ENCODE measurements around the gene HRH3.
A peak's percentile ranks its signal among the peaks of the same experiment; 100 is the strongest.

Gene HRH3

DNA sequence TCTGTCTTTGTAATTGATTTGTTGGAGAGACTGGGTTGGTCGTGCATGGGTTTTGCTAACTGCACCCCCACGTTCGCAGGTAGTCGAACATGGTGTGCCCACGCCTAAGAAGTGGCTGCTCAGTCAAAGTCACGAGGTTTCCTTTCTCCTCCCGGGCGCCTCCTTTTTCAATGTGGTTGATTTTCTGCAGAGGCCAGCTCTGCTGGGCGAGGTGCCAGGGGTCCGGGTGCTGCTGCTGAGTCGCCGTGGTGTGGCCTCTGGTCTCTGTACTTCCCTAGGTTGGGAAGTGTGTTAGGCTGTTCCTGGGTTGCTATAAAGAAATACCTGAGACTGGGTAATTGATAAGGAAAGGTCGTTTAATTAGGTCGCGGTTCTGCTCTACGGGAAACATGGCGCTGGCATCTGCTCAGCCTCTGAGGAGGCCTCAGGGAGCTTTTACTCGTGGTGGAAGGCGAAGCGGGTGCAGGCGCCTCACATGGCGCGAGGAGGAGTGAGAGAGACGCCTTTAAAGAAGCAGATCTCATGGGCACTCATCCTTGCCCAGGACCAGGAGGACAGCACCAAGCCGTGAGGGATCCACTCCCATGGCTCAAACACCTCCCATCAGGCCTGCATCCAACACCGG is 32.4 kb upstream of the HRH3 start:
- Mint-ChIP-seq H3K27ac (no peak overlapping the region), H3K27me3 (no peaks in the 10 kb centered on the region), H3K4me3 (no peak overlapping the region), H3K4me1 (peaks cover 34% of the 10 kb centered on the region), H3K9me3 (no peaks in the 10 kb centered on the region), H3K36me3 (peaks cover 10% of the 10 kb centered on the region)
- ATAC-seq: no peak

DNA sequence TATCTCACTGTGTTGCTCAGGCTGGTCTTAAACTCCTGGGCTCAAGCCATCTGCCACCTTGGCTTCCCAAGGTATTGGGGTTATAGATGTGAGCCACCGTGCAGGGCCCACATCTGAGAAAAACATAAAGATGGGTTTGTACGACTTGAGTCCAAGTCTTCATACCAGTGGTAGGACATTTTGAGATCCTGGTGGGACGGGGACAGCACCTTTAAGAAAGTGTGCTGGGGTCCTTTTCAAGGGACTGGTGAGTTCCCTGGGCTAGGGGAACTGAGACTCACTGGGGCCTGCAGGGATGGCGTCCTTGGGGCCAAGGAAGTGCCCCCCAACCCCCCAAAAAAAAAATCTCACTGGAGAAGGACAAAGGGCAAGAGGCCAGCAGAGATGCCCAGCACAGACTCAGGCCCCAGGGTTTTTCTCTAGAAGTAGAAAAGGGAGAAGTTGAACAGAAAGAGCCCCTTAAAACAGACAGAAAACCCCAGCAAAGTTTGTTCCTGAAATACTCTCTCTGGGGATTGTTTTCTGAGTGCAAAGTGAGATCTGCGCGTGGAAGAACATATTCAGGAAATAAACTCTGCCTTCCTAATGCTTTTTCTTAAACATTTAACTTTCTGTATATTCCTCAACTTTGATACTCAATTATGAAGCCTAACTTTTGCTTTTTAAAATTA is 28.9 kb upstream of the HRH3 start:
- H3K27me3 Mint-ChIP-seq: no peaks in the 10 kb centered on the region
- peak overlapping the region; percentile 78 for H3K27ac Mint-ChIP-seq
- no peaks in the 10 kb centered on the region for H3K9me3 Mint-ChIP-seq
- no peaks in the 10 kb centered on the region for H3K36me3 Mint-ChIP-seq
- peak; percentile 66 for ATAC-seq
- H3K4me1 Mint-ChIP-seq: peaks cover 47% of the 10 kb centered on the region
- no peak overlapping the region for H3K4me3 Mint-ChIP-seq

- peaks cover 49% of the 10 kb centered on the region for H3K4me1 Mint-ChIP-seq
- H3K9me3 Mint-ChIP-seq: no peaks in the 10 kb centered on the region
- no peak for ATAC-seq
- no peaks in the 10 kb centered on the region for H3K27me3 Mint-ChIP-seq
- no peak overlapping the region for H3K4me3 Mint-ChIP-seq
- H3K36me3 Mint-ChIP-seq: peaks cover 6% of the 10 kb centered on the region
- no peak overlapping the region for H3K27ac Mint-ChIP-seq
These were observed 27.0 kb upstream of the HRH3 start for GRCh38 chr20:62246872-62247652.

GRCh38 chr20:62246431-62246830 is 26.4 kb upstream of the HRH3 start:
- ATAC-seq: no peak
- no peaks in the 10 kb centered on the region for H3K27me3 Mint-ChIP-seq
- peaks cover 6% of the 10 kb centered on the region for H3K36me3 Mint-ChIP-seq
- no peaks in the 10 kb centered on the region for H3K9me3 Mint-ChIP-seq
- no peak overlapping the region for H3K27ac Mint-ChIP-seq
- no peak overlapping the region for H3K4me3 Mint-ChIP-seq
- H3K4me1 Mint-ChIP-seq: peaks cover 56% of the 10 kb centered on the region

DNA sequence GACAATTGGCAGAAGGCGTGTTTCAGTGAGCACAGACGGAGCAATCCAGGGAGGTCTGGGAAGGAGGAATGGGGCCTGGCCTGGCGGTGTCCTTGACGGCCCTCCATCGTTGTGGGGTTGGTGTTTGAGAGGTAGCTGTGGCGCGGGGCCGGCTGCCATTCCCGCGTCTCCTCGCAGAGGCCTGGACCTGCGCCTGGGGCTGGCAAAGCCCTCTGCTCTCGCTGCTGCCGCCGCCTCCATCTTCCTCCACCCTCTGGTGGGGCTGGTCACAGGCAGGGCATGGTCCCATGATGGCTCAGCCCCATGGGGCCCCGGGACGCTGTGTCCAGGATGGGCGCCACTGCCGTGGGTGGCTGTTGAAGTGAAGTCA is 25.8 kb upstream of the HRH3 start:
- Mint-ChIP-seq H3K9me3 (no peaks in the 10 kb centered on the region), H3K4me3 (no peak overlapping the region), H3K36me3 (peaks cover 6% of the 10 kb centered on the region), H3K4me1 (peaks cover 59% of the 10 kb centered on the region), H3K27ac (no peak overlapping the region), H3K27me3 (no peaks in the 10 kb centered on the region)
- no peak for ATAC-seq

DNA sequence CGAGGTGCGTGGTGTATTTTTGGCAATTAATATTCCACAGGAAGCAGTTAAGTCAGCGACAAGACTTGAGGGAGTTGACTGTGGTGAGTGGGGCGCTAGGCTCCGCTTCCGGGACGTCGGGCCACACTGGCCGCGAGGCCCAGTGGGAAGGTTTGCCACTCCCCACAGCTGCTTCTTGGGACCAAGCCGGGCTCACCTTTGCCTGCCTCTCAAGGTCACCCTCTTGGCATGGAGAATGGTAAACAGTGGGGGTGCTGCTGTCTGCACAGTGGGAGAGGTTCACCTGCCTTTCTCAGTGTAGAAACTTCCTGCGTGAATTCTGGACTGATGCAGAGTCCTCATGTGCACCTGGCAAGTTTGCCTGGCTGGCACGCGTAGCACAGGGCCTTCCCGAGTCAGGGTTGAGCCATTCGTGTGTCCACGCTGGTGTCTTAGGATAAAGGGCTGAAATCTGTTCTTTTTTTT is 24.6 kb upstream of the HRH3 start:
- Mint-ChIP-seq H3K27ac (peak overlapping the region; percentile 8), H3K4me3 (no peak overlapping the region), H3K36me3 (peaks cover 6% of the 10 kb centered on the region), H3K4me1 (peaks cover 61% of the 10 kb centered on the region), H3K27me3 (no peaks in the 10 kb centered on the region), H3K9me3 (no peaks in the 10 kb centered on the region)
- ATAC-seq: no peak

DNA sequence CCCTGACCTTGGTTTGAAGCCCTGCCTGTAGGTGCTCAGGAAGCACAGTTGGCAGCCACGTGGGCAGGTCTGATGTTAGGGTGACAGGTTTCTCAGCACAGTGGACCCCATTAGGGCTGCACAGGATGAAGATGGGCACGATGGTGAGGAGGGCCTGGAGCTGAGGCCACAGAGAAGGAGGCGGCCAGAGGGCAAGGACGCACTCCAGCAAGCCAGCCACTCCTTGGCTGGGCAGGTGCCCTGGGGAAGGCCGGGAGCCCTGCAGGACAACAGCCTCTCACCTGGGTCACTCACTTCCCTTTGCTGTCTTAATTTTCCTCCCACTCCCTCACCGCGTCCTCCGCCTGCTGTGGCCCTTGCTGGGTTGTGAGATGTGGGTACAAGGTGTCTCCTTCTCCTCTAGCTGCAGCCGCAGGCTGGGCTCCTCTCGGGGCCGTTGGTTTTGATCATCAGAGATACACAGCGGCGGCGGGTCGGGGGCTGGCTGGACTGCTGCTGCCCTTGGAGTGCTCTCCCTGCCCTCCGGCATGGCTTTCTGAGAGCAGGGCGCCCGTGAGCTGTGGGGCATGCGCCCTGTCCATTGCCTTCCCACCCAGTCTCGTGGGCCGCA is 23.9 kb upstream of the HRH3 start:
- no peak overlapping the region for H3K4me3 Mint-ChIP-seq
- no peak for ATAC-seq

GRCh38 chr20:62243106-62243505 is 23.0 kb upstream of the HRH3 start:
- H3K27me3 Mint-ChIP-seq: no peaks in the 10 kb centered on the region
- peaks cover 61% of the 10 kb centered on the region for H3K4me1 Mint-ChIP-seq
- no peak overlapping the region for H3K4me3 Mint-ChIP-seq
- no peaks in the 10 kb centered on the region for H3K9me3 Mint-ChIP-seq
- H3K36me3 Mint-ChIP-seq: peaks cover 6% of the 10 kb centered on the region
- no peak overlapping the region for H3K27ac Mint-ChIP-seq
- no peak for ATAC-seq

More for the DNA sequence above, 23.9 kb upstream of the HRH3 start:
- Mint-ChIP-seq H3K27ac (no peak overlapping the region), H3K27me3 (no peaks in the 10 kb centered on the region), H3K4me1 (peaks cover 63% of the 10 kb centered on the region), H3K9me3 (no peaks in the 10 kb centered on the region), H3K36me3 (peaks cover 6% of the 10 kb centered on the region)

- Mint-ChIP-seq H3K27me3 (no peaks in the 10 kb centered on the region), H3K4me3 (no peak overlapping the region), H3K9me3 (no peaks in the 10 kb centered on the region), H3K4me1 (peaks cover 64% of the 10 kb centered on the region), H3K36me3 (peaks cover 6% of the 10 kb centered on the region), H3K27ac (no peak overlapping the region)
- ATAC-seq: no peak
These were observed 22.1 kb upstream of the HRH3 start for GRCh38 chr20:62242176-62242575.

DNA sequence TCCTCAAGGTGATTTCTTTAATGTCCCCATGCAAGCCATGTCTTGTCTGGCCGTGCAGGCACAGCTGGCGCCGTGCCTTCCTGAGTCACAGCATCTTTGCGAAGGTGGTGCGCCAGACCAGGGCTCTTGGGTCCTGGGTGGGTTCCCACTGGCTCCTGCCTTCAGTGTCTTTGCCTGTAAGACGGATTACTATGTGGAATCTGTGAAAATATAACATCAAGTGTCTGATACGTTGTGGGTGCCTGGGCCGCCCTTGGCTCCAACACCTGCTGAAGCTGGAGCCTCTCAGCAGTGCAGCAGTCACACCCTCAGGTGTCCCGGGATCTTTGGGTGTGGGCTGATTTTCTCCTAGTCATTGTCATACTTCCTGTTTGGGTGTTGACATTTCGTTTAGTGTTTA is 21.4 kb upstream of the HRH3 start:
- no peak for ATAC-seq
- H3K4me1 Mint-ChIP-seq: peaks cover 57% of the 10 kb centered on the region
- no peak overlapping the region for H3K27ac Mint-ChIP-seq
- no peaks in the 10 kb centered on the region for H3K9me3 Mint-ChIP-seq
- H3K36me3 Mint-ChIP-seq: peaks cover 6% of the 10 kb centered on the region
- no peaks in the 10 kb centered on the region for H3K27me3 Mint-ChIP-seq
- no peak overlapping the region for H3K4me3 Mint-ChIP-seq

GRCh38 chr20:62240020-62240685 is 20.1 kb upstream of the HRH3 start:
- H3K27me3 Mint-ChIP-seq: no peaks in the 10 kb centered on the region
- H3K9me3 Mint-ChIP-seq: no peaks in the 10 kb centered on the region
- peaks cover 6% of the 10 kb centered on the region for H3K36me3 Mint-ChIP-seq
- no peak for ATAC-seq
- peaks cover 53% of the 10 kb centered on the region for H3K4me1 Mint-ChIP-seq
- H3K4me3 Mint-ChIP-seq: peak overlapping the region; percentile 78
- peak overlapping the region; percentile 70 for H3K27ac Mint-ChIP-seq

DNA sequence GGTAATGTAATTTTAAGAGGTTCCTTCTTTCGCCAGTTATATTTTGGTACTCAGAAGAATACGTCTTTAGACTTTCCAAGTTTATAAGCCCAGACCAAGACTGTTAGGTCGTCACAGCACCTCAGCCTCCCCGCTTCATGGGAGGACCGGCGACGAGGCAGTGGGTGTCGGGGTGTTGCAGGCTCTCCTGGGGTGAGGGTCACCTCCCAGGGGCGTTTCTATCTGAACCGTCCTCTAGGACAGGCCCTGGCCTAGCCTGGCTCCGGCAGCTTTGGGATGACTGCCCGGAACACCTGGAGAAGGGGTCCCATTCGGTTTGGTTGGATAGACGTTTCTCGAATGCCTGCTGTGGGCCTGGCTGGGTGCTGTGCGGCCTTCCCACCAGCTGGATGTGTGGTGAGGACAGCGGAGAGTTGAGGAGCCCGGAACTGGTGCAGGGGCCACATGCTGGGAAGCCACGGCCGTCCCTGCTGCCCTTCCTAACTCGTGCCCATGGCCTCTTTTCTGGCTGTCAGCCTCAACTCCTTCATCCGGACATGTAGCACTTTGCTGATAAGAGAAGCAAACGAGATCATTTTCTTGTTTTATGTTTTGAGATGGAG is 19.3 kb upstream of the HRH3 start:
- Mint-ChIP-seq H3K4me3 (peak overlapping the region; percentile 78), H3K36me3 (peaks cover 6% of the 10 kb centered on the region), H3K27ac (peak overlapping the region; percentile 70), H3K27me3 (no peaks in the 10 kb centered on the region), H3K9me3 (no peaks in the 10 kb centered on the region), H3K4me1 (peaks cover 48% of the 10 kb centered on the region)
- no peak for ATAC-seq

GRCh38 chr20:62238569-62239277 is 18.6 kb upstream of the HRH3 start:
- peak overlapping the region; percentile 81 for H3K4me3 Mint-ChIP-seq
- no peaks in the 10 kb centered on the region for H3K9me3 Mint-ChIP-seq
- H3K4me1 Mint-ChIP-seq: peaks cover 43% of the 10 kb centered on the region
- H3K36me3 Mint-ChIP-seq: peaks cover 6% of the 10 kb centered on the region
- peak; percentile 13 for ATAC-seq
- H3K27ac Mint-ChIP-seq: peak overlapping the region; percentile 92
- no peaks in the 10 kb centered on the region for H3K27me3 Mint-ChIP-seq
